Measurements from ENCODE around the gene PCNX3. TPM values are rescaled to one million over a fixed set of nuclear protein-coding genes. Genes with fewer than 3 reads are reported as not detected.

The PCNX3 gene
- total and polyA plus RNA-seq, 2 of the 13 experiments (the other 11 are each of a cell fraction or from before 2014, with no cell fraction given), result 16.2 to 23.0 TPM

GRCh38 chr11:65637794-65638419 is 22.3 kb downstream of the PCNX3 start, which contains the start of gene SIPA1 (continued):
- TF ChIP-seq TFDP2 (CRISPR knock-in tag; IDR thresholded peaks at IDR 0.05) (peak; percentile 79), ZFP91 (CRISPR knock-in tag; IDR thresholded peaks at IDR 0.05; ENCODE audit: borderline replicate concordance) (peak; percentile 53; the same call in 1 of the 2 replicates), MBNL3 (CRISPR knock-in tag; conservative IDR thresholded peaks at IDR 0.05) (no peak), MAX (IDR thresholded peaks at IDR 0.05) (peak; percentile 45), HBP1 (CRISPR knock-in tag; IDR thresholded peaks at IDR 0.05; ENCODE audit: low read depth) (0 out of 2 replicates have a peak, but pooled peaks have one; percentile 16), U2AF1 (optimal IDR thresholded peaks at IDR 0.05; ENCODE audit: low read depth, low read length) (peak; percentile 55), ZNF329 (CRISPR knock-in tag; IDR thresholded peaks at IDR 0.05; ENCODE audit: low read depth) (peak; percentile 24; the same call in 1 of the 2 replicates), ADNP (CRISPR knock-in tag; IDR thresholded peaks at IDR 0.05) (no peak), SRF (IDR thresholded peaks at IDR 0.05; ENCODE audit: low read depth, low read length) (no peak; the same call in 1 of the 2 replicates), ARID2 (CRISPR knock-in tag; IDR thresholded peaks at IDR 0.05; ENCODE audit: borderline replicate concordance) (no peak), ARNT (IDR thresholded peaks at IDR 0.05) (no peak), CREB1 (IDR thresholded peaks at IDR 0.05) (no peak), CREB1 (CRISPR knock-in tag; IDR thresholded peaks at IDR 0.05) (no peak), ZNF430 (CRISPR knock-in tag; IDR thresholded peaks at IDR 0.05) (peak; percentile 60; the same call in 1 of the 2 replicates), IRF9 (CRISPR knock-in tag; IDR thresholded peaks at IDR 0.05; ENCODE audit: borderline replicate concordance) (no peak), NFATC3 (CRISPR knock-in tag; IDR thresholded peaks at IDR 0.05) (no peak), FOXK2 (IDR thresholded peaks at IDR 0.05) (no peak), CBX1 (IDR thresholded peaks at IDR 0.05; ENCODE audit: low read depth) (no peak), ELF3 (CRISPR knock-in tag; IDR thresholded peaks at IDR 0.05) (peak; percentile 53; the same call in 1 of the 2 replicates), PPARG (CRISPR knock-in tag; conservative IDR thresholded peaks at IDR 0.05) (no peak), DZIP1 (CRISPR knock-in tag; IDR thresholded peaks at IDR 0.05) (no peak), HMG20B (CRISPR knock-in tag; conservative IDR thresholded peaks at IDR 0.05) (no peak), PRMT3 (CRISPR knock-in tag; IDR thresholded peaks at IDR 0.05; ENCODE audit: borderline replicate concordance, low read depth) (no peak)
